Stimulated activated naive CD4-positive, alpha-beta T cell (primary cell): Measurements from ENCODE around the gene NRL.

ENCODE experiments used
- DNase-seq, 6 experiments: peaks; one replicate each; lab custom pipeline; 2025; lab: John Stamatoyannopoulos, UW

The NRL gene

DNA sequence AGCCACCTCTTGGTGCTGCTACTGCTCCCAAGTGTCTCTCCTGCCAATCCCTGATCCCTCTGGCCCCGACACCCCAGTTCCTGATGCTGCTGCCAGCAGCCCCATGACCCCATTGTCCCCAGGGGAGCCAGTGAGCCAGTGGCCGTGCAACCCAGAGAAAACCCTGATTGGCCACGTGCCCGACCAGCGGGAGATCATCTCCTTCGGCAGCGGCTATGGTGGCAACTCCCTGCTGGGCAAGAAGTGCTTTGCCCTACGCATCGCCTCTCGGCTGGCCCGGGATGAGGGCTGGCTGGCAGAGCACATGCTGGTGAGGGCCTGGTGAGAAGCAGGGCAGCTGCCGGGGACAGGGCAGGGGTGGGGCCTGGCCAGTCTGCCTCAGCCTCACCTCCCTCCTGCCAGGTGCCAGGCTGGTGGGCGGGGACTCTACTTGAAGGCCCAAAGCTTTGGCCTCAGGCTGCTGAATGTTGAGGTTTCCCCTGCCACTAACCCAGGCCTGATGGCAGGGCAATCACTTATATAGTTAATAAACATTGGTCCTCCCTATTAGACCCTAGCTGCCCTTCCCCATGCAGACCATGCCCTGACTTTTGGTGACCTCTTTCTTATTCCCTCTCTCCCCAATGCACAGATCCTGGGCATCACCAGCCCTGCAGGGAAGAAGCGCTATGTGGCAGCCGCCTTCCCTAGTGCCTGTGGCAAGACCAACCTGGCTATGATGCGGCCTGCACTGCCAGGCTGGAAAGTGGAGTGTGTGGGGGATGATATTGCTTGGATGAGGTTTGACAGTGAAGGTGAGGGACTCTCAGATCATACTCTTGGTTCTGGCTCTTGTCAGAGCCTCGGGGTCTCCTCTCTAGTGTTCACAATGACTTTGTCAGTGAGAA, 15.6 kb downstream of the NRL start:
- no peak for DNase-seq

DNA sequence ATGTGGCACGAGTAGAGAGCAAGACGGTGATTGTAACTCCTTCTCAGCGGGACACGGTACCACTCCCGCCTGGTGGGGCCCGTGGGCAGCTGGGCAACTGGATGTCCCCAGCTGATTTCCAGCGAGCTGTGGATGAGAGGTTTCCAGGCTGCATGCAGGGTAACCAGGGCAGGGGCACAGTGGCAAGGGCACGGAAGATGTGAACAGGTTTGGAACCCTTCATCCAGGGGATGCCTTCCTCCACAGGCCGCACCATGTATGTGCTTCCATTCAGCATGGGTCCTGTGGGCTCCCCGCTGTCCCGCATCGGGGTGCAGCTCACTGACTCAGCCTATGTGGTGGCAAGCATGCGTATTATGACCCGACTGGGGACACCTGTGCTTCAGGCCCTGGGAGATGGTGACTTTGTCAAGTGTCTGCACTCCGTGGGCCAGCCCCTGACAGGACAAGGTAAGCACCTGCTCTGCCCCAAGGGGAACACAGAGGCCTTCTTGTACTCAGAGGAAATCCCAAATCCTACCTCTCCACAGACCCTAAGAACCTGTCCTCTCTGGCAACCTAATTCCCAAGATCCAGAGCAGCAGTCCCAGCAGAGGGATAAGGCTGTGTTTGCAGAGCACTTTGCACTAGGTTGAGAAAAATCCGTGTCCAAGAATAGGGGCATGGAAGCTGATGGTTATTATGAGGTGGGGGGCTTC, 16.4 kb downstream of the NRL start:
- DNase-seq: no peak

DNA sequence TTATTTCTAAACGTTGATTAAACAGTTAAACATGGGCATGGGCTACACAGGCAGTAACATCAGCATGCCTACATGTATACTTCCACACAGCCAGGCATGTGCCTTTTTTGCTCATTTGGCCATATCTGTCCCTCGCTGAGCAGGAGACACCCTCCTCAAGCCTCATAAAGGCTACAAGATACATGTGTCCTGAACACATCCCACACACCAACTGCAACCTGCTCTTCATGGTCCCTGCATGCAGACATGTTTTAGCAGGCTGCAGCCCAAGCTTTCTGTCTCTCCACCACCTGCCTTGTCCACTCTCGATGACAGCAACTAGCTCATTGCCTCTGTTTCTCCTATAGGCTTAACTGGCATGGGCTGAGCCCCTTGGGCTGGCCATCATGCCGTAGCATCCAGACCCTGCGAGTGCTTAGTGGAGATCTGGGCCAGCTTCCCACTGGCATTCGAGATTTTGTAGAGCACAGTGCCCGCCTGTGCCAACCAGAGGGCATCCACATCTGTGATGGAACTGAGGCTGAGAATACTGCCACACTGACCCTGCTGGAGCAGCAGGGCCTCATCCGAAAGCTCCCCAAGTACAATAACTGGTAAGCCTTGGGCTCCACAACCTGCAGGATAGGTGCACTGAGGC, 18.1 kb downstream of the NRL start:
- no peak for DNase-seq

DNA sequence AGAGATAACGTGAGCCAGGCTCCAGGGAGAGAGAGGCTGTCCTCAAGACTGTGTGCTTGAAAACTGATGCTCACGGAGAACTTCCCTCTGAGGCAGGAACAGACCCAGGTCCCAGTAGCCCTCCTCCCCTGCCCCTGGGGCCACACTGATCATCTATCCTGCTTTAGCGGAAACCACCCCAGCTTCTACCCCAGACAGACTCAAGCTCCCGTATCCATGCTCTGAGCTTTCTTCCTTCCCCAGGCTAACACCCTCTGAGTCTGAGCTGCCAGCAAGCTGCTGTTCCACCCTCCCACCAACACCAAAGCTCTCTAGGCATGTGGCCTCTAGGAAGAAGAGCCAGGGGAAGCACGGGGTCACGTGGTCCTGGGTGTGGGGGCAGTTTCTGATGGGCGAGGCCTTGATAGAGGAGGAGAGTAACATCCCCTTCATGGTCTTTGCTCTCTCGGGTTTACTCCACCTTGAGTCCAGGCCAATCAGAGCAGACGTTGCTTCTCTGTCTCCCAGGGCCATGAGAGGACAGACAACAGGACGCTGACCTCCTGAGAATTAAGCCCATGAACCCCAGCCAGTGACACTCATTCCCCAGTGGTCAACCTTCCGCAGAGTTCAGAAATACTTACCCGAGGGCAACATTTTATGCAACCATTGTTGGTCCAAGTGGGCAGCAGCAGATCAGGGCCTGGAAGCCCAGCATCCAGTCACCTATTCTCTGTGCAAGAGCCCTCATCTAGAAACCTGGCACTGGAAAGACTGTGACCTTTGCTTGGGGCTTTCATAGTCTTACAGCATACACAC, 19.3 kb downstream of the NRL start:
- peak in 1 of 6 experiments; percentile 4 for DNase-seq

DNA sequence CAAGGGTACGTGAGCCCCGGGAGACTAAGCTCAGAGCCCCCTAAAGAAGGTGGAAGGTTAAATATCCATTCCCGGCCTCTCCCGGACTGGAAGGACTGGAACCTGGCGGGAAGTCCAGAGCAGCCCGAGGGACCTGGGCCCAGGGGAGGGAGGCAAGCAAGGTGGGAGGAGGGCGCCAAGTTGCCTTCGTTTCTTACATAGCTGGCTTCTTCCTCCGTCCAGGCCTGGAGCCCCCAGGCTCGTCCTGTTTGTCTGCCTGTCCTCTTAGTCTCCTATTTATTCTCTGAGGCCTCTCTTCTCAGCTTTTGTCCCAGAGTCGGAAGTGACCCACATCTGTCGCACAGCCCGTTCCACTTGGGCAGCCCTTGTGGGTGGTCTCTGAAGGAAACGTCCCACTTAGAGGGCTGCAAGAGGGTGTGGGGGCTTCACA, 19.9 kb downstream of the NRL start:
- DNase-seq: no peak

DNA sequence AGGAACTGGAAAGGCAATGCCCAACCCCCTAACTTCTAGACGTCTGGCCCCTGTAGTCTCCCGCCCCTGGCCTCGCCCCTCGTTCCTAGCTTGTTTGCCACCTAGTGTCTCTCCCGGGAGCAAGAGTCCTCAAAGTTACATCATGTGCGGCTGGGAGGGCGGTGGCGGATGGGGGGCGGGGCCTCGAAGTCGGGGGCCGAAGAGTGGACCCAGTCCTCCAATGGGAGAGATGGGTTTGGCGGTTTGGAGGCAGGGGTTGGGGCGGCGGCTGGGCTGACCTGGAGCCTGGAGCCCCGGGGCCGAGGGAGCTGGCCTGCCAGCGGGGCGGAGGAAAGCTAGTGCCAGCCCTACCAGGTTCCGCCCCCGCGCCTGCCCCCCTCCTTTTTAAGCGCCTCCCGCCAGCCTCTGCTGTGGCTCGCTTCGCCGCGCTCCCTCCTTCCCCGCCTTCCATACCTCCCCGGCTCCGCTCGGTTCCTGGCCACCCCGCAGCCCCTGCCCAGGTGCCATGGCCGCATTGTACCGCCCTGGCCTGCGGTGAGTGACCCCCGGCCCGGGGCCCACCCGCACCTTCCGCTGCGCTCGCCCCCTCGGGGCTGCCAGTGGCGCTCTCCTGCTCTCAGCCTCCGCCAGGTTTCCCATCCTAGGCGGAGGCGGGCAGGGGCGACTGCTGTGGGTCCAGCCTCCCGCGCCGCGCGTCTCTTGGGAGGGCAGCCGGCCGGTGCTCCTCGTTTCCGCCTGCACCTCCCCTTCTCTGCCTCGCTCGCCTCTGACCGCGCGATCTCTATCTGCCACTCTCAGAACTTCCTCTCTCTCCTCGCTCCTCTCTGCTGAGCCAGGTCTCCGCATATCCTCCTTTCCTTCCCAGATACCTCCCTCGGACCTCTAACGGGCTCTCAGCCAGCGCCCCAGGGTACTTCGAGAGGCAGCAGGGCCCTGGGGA, 20.6 kb downstream of the NRL start, which contains the start of gene PCK2:
TSS of gene PCK2 (plus strand) at position 411 of the 940 bp plus-strand sequence. CDS start at position 506, 95 bp downstream.
- DNase-seq: peak; percentile 24 to 74 (median 62)

DNA sequence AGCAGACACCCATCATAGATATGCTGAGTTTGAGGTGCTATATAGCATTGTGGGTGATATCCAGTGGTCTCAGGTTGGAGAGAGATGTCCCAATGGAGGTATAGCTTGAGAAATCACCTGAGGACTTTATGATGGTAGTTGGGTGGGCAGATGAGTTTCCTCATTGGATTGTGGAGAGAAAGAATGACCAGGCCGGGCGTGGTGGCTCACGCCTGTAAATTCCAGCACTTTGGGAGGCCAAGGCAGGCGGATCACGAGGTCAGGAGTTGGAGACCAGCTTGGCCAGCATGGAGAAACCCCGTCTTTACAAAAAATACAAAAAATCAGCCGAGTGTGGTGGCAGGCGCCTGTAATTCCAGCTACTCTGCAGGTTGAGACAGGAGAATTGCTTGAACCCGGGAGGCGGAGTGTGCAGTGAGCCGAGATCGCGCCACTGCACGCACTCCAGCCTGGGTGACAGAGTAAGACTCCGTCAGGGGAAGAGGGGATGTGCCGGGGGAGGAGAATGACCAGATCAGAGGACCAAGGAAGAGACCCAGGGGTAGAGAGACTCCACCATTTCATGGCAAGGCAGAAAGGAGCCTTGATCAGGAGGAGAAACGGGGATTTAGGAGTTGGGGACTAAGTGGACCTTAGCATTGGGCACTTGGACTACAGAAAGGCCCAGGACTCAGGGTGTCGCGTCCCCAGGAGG, 21.4 kb downstream of the NRL start:
- no peak for DNase-seq

DNA sequence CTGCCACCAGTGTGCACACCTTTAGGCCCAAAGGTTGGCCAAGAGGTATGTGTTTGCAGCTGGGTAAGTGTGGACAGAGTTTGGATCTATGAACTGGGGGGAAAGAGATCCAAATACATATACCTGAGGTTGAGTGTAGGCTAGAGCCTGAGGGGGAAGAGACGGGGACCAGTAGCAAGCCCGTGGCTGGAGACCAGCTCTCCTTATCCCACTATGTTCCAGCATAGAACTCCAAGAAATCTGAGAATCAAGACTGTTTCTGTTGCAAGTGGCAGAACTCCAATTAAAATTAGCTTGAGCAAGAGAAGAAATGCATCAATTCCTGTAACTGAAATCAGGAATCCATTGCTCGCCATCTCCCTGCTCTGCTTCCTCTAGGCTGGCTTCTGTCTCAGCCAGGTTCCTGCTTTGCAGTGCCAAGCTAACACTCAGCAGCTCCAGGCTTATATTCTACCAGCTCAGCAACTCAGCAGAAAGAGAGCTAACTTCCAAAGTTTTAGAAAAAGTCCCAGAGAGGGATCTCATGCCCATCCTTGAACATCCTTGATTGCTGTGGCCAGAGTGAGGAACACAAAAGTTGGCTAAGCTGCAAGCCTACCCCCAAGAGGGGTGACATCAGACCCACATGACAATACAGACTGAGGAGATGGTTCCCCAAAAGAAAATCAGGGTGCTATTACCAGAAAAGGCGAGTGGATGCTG, 22.1 kb downstream of the NRL start:
- no peak for DNase-seq

DNA sequence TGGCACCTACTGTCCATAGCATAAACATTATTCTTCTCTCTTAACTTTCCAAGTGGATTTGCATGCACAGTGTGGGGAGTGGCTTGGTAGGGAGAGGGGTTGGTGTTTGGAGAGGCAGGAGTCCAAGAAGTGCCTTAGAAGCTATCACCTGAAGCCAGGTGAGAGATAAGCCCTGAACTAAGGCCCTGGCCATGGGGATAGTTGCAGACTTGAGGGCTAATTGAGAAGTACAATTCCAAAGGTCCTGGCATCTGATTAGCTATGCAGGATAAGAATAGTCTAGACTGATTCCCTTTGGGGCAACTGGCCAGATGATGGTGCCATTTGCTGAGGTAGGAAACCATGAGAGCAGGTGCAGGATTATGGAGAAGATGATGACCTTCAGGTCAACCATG, 22.6 kb downstream of the NRL start:
- DNase-seq: no peak

DNA sequence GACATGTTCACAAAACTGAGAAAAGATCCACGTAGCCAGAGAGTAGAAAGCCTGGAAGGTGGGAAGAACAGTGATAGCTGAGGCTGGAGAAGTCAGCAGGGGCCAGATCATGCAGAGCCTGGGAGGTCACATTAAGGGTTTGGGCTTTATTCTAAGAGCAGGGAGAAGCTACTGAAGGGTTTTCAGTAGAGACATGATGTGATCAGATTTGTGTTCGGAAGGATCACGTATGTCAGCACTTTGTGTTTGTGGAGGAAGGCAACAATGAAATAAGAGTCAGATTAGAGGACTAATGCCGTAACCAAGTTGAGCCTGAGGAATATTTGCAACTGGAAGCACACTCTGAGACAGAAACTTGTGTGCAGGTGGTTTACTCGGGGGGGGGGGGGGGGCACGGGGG, 24.9 kb downstream of the NRL start:
- DNase-seq: no peak

DNA sequence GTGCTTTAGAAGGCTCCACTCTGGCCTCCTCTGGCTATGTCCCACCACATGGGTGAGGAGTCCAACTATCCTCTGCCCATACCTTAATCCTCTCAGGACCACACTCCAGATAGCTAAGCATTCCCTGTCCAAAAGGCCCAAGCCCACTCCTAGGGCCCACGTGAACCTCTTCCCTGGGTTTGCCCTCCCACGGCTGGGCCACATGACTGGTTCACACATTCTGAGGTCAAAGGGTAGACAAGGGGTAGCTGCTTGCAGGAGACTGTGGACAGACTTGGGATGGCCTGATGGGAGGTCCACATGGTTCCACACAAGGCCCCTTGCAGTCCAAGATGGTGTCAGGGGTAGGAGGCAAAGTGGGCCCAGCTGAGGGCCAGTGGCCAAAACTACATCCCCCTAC, 26.7 kb downstream of the NRL start:
- DNase-seq: no peak

DNA sequence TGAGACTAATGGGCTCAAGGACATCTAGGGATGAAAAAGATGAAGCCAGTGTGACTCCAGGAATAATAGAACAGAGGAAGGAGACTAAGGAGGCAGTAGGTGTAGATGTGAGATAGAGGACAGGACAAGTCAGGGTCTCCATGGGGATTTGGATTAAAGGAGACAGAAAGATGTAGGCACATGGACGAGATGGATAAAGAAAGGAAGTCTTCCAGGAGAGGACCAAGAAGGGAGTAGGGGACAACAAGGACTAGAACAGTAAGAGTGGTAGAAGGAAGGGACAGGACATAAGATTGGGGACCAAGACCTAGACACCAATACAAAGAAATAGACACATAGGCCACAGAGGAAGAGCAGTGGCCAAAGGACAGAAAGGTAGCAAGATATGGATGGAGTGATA, 27.7 kb downstream of the NRL start:
- no peak for DNase-seq

DNA sequence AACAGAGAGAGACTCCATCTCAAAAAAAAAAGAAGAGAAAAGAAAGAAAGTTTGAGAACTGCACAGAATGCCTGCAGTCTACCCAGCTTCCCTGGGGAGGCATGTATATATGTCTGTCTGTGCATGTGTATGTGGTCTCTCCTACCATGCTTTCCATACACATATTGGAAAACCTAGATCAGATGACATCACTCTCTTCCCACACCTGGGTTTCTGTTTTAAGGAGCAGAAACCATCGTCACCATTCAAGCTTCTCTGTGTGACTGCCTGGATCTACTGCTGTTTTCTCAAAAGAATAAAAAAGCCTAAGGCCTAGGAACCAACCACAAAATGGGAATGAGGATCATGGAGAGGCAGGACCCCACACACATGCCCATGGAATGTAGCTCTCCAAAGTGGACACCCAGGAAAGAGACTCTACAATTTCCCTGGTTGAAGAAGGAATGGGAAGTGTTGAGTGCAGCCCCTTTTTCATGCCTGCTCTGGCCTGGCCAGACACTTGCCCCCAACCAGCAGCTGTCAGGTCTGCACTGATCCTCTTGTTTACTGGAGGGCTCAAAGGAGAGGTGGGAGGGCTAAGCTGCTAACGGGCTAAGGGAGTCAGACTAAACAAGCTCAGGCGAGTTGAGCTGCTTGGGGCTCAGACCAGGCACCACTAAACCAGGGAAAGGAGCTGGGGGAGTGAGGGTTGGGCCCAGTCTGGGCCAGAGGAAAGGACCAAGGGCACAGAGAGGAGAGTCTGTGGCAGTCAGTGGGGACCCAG, 28.4 kb downstream of the NRL start:
- DNase-seq: no peak

DNA sequence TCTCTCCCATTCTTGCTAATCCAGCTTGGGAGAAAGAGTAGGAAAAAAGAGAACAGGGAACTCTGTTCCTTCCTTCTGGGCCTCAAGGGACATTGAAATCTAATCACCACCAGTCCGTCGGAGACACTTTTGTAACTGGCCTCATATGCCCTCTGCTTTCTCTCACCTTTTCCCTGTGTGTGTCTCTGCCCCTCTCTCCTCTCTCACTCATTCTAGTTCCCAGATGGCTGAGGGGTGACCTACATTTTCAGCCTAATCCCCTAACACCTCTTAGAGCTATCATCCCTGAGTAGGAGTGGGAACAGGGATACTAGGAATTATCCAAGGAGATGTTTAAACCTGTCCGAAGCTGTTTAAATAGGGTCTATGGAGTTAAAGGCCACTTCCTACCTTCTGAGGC, 29.5 kb downstream of the NRL start:
- no peak for DNase-seq

DNA sequence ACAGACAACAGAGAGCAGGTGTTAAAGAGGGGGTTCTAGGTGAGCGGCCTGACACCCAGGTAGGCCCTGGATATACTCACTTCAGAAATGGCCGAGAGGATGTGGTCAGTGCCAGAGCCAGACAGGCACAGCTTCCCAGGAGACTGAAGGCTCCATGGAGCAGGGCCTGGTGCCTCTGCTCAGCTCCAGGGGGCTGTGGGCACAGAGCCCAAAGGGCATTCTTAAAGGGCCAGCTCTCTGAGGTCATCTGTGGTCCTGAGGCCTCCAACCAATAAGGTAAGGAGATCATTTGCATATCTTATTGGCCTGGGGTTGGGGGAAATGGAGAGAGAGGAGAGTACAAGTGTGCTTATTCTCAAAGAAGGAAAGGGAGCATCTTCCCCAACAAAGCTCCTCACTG, 30.3 kb downstream of the NRL start:
- DNase-seq: no peak

DNA sequence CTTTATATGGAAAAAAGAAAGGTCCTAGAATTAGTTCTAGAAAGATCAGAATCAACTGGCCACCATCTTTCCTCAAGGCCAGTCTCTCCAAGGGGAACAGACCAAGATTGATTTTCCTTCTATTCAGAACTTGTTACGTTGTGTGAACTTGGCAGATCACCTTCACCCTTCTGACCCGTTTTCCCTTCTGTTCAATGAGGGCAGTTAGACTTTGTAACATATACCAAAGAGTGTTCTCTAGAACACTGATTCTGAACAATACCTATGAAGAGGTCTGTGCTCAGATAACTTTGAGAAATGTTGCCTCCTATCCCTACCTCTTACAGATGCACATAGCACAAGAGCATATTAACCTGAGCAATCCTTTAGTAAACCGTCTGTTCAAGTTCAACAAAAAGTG, 31.3 kb downstream of the NRL start:
- no peak for DNase-seq

DNA sequence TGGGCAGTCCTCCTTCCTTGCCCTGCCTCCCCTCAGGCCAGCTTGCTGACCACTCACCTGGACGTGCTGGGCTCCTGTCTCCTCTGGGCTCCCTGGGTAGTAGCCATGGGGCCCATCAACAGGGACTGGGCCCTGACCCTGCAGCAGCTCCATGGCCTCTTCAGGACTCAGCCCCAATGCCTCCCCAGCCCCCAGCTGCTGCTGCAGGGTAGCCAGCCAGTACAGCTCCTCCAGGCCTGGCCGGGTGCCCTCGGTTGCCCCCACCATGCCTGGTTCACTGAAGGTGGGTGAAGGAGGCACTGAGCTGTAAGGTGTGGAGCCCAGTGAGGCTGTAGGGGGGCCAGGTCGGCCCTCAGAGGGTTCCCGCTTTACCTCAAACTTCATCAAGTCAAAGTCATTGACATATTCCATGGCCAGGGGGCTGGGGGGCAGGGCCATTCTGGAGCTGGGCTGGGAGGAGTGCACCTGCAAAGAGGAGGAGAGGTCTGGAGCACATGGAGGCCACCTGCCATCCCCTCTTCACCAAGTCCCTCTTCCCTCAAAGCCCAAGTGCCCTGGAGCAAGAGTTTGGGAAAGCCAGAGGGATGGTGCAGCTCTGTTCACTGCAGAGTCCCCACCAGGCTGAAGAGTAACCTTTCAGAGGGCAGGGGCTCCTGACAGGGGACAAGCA, 32.2 kb downstream of the NRL start:
- DNase-seq: no peak

DNA sequence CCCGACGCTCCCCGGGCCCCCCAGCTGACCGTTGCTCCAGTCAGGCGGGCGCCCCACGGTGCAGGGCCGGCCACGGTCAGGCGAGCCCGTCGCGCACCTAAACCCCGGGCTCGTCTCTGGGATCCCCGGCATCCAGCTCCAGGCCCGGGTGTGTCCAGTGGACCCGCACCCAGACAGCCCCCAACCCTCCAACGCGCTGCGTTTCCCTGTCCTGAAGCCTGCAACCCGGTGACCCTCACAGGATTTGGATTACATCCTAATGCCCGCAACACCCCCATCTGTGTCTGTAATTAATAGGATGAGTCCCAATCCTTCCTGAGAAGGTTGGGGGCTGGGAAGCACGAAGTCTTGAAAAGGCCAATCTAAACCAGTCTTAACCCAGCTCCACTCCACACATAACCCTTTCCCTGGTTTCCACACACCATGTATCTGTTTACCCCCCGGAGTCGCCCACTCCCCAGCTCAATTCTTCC, 33.0 kb downstream of the NRL start:
- no peak for DNase-seq
